ENCODE results near the gene SIX1. TPM values are rescaled to one million over a fixed set of nuclear protein-coding genes. Genes with fewer than 3 reads are reported as not detected.

SIX1 gene
- total RNA-seq (0.12 and 1.8 TPM in 2 replicates), polyA plus RNA-seq (0.06 and 0.46 TPM in 2 replicates)

GRCh38 chr14:60648934-60649874 lies at the start of gene SIX1:
SIX1 (minus strand) TSS chr14:60649477; CDS start chr14:60649189, 288 bp downstream.
- no peak for TF ChIP-seq CTCF (IDR thresholded peaks at IDR 0.05; ENCODE audit: low read depth, low read length)
- peak; percentile 90 to 91 for DNase-seq (ENCODE audit: low read depth in 1 of 2, low spot score in 1 of 2)
- Histone ChIP-seq H3K36me3 (no peaks in the 10 kb centered on the region), H3K27ac (no peak within 1 kb of the TSS), H3K4me3 (peak within 1 kb of the TSS; percentile 44), H3K4me1 (ENCODE audit: low read depth) (peaks cover 21% of the 10 kb centered on the region), H3K27me3 (peaks cover 100% of the 10 kb centered on the region), H3K9me3 (ENCODE audit: low read depth) (no peaks in the 10 kb centered on the region)

GRCh38 chr14:60695327-60695726 lies 46.0 kb upstream of the SIX1 start:
- no peak overlapping the region for H3K4me3 ChIP-seq
- H3K36me3 ChIP-seq: no peaks in the 10 kb centered on the region
- no peak overlapping the region for H3K27ac ChIP-seq
- no peaks in the 10 kb centered on the region for H3K9me3 ChIP-seq (ENCODE audit: low read depth)
- H3K27me3 ChIP-seq: no peaks in the 10 kb centered on the region
- no peak for TF ChIP-seq CTCF (IDR thresholded peaks at IDR 0.05; ENCODE audit: low read depth, low read length)
- H3K4me1 ChIP-seq (ENCODE audit: low read depth): no peaks in the 10 kb centered on the region
- no peak for DNase-seq (ENCODE audit: low read depth in 1 of 2, low spot score in 1 of 2)

- TF ChIP-seq CTCF (IDR thresholded peaks at IDR 0.05; ENCODE audit: low read depth, low read length): no peak
- Histone ChIP-seq H3K36me3 (no peaks in the 10 kb centered on the region), H3K27ac (no peak overlapping the region), H3K9me3 (ENCODE audit: low read depth) (no peaks in the 10 kb centered on the region), H3K4me3 (no peak overlapping the region), H3K27me3 (no peaks in the 10 kb centered on the region), H3K4me1 (ENCODE audit: low read depth) (no peaks in the 10 kb centered on the region)
- no peak for DNase-seq (ENCODE audit: low read depth in 1 of 2, low spot score in 1 of 2)
These were observed 42.3 kb upstream of the SIX1 start for GRCh38 chr14:60691383-60692113.

GRCh38 chr14:60686865-60687264 lies 37.6 kb upstream of the SIX1 start:
- Histone ChIP-seq H3K4me1 (ENCODE audit: low read depth) (peaks cover 8% of the 10 kb centered on the region), H3K9me3 (ENCODE audit: low read depth) (no peaks in the 10 kb centered on the region), H3K4me3 (no peak overlapping the region), H3K27me3 (no peaks in the 10 kb centered on the region), H3K36me3 (no peaks in the 10 kb centered on the region), H3K27ac (no peak overlapping the region)
- no peak for DNase-seq (ENCODE audit: low read depth in 1 of 2, low spot score in 1 of 2)
- no peak for TF ChIP-seq CTCF (IDR thresholded peaks at IDR 0.05; ENCODE audit: low read depth, low read length)

GRCh38 chr14:60684203-60684602 lies 34.9 kb upstream of the SIX1 start:
- TF ChIP-seq CTCF (IDR thresholded peaks at IDR 0.05; ENCODE audit: low read depth, low read length): no peak
- Histone ChIP-seq H3K27me3 (no peaks in the 10 kb centered on the region), H3K4me3 (no peak overlapping the region), H3K27ac (peak overlapping the region; percentile 80), H3K36me3 (no peaks in the 10 kb centered on the region), H3K9me3 (ENCODE audit: low read depth) (no peaks in the 10 kb centered on the region), H3K4me1 (ENCODE audit: low read depth) (peaks cover 8% of the 10 kb centered on the region)
- peak in 1 of 2 donors; percentile 32 for DNase-seq (ENCODE audit: low read depth in 1 of 2, low spot score in 1 of 2)

All from cardiac muscle cell (in vitro differentiated cells and primary cell).